ENCODE results near the gene SYNE3.

Gene SYNE3

DNA sequence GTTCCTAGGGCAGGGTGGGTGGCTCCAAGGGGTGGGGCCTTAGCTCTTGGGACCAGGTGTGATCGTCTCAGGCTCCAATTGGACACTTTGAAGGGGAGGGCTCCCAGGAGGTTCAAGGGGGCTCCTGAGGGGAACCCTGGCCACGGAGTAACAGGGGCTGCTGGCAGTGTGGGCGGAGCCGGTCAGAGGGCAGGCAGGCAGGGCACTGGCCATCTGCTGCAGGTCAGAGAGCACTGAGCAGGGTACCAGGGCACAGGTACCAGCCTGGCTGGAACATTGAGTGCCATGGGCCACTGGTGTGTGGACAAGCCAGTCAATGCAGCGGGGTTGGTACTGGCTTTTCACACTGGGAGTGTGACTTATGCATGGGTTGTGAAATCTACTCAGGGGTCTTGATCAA lies 32.2 kb downstream of the SYNE3 start:
- TF ChIP-seq, protein P1, sequence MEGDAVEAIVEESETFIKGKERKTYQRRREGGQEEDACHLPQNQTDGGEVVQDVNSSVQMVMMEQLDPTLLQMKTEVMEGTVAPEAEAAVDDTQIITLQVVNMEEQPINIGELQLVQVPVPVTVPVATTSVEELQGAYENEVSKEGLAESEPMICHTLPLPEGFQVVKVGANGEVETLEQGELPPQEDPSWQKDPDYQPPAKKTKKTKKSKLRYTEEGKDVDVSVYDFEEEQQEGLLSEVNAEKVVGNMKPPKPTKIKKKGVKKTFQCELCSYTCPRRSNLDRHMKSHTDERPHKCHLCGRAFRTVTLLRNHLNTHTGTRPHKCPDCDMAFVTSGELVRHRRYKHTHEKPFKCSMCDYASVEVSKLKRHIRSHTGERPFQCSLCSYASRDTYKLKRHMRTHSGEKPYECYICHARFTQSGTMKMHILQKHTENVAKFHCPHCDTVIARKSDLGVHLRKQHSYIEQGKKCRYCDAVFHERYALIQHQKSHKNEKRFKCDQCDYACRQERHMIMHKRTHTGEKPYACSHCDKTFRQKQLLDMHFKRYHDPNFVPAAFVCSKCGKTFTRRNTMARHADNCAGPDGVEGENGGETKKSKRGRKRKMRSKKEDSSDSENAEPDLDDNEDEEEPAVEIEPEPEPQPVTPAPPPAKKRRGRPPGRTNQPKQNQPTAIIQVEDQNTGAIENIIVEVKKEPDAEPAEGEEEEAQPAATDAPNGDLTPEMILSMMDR (IDR thresholded peaks at IDR 0.05; ENCODE audit: insufficient read depth, low read depth, low read length, missing control alignments) = no peak

DNA sequence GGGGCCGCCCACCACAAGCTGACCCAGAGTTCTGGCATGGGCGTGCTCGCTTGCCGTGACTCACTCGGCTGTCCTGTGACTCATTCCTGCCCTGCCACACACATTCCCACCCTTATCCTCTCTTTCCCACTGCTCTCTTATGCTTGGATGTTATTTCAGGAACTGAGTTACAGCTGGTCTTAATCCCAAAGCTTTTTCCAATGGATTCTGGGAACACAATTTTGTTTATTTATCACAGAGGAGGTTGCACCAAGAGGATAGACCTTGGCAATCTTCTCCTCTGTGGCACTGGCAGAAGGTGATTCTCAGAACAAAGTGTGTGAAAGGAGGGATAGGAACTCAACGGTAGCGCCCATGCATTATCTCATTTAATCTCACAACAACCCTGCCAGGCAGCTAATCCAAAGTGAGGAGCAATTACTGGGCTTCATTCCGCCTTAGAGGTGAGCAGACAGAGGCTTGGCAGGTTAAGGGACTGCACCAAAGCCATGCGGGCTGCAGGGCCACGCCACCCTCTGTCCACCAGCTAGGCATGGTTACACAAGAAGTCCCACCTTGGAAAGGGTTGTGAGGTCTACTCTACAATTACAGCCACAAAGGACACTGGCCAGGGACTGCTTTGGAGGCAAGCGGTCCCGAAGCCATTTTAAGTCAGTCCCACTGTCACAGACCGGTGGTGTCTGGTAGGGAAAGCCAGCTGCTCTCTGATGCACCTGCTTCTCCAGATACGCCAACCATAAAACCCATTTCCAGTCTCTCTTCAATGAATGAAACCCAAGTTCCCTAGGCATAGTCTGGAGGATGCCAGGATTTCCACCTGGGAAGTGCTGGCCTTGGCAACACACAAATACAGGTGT lies 32.9 kb downstream of the SYNE3 start:
- TF ChIP-seq, protein P1 (IDR thresholded peaks at IDR 0.05; ENCODE audit: insufficient read depth, low read depth, low read length, missing control alignments) = no peak
- no peak overlapping the region for H3K4me3 ChIP-seq (ENCODE audit: low read depth, low read length)
- no peak for DNase-seq (ENCODE audit: low read depth)

More for the DNA sequence above, 32.2 kb downstream of the SYNE3 start:
- H3K4me3 ChIP-seq (ENCODE audit: low read depth, low read length) = no peak overlapping the region
- DNase-seq (ENCODE audit: low read depth) = no peak

DNA sequence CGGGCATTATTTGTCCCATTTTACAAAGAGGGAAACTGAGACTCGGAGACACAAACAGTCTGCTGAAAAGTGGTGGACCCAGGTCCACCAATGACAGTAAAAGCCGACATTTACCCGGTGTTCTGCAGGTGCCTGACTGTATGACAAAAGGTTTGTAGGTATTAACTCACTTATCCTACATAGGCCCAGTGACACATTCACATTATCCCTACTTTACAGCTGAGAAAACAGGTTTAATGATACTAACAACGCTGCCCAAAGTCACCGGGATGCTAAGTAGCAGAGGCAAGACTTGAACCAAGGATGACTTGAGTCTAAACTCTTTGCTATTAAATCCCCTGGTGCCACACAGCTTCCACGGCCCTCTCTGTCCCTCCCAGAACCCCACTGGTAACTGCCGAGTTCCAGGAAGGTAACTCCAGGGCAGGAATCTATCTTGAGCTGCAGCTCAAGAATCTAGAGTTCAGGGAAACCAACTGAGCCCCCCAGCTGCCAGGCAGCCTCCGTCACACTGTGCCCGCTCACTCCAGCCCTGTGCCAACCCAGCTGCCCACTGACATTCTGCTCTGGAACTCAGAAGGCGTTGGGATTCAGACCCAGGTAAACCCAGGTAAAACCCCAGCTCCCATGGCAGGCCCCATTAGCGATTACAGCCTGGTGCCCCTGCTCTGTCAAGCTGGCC lies 33.7 kb downstream of the SYNE3 start:
- H3K4me3 ChIP-seq (ENCODE audit: low read depth, low read length) = no peak overlapping the region
- TF ChIP-seq, protein P1 (IDR thresholded peaks at IDR 0.05; ENCODE audit: insufficient read depth, low read depth, low read length, missing control alignments) = no peak
- no peak for DNase-seq (ENCODE audit: low read depth)

DNA sequence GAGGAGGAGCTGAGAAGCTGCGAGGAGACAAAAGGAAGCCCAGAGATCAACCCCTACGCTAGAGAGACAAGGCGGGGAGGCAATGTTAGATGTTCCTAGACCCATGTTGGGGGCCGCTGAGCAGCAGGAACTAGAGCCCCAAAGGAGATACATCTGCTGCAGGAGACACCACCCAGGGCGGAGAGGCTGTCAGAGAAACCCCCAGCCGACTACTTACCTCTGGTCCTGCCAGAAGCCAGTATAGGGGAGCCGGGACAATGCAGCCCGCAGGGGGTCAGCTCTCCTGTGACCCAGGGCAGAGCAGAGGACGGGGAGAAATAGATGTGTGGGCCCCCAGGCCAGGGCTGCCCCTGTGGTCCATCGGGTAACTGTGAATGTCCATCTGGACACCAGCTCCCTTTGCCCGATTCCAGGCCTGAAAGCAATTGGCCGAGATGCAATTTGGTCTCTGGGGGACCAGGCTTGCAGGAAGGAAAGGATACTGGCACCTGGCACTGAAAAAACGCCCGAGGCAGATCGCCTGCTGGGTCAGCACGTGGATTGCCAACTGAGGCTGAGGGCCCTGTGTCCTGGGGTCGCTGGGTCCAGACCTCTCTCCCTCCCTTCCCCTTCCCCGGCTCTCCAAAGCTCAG lies 34.9 kb downstream of the SYNE3 start:
- DNase-seq (ENCODE audit: low read depth) = no peak
- TF ChIP-seq, protein P1 (IDR thresholded peaks at IDR 0.05; ENCODE audit: insufficient read depth, low read depth, low read length, missing control alignments) = no peak
- H3K4me3 ChIP-seq (ENCODE audit: low read depth, low read length) = no peak overlapping the region

DNA sequence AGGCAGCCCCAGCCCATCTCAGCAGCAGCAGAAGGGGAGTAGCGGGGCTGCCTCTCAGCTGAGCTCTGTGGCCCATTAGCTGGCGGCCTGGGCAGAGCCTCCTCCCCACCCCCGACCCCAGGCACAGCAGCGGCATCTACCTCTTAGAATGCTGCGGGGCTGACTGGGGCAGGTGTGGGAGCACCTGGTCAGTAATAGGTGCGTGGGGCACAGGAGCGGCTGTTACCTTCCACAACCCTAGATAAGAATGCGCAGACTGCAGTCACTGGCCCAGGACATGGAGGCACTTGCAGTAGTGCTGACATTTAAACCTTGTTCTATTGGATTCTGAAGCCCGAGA lies 35.6 kb downstream of the SYNE3 start:
- no peak for DNase-seq (ENCODE audit: low read depth)
- H3K4me3 ChIP-seq (ENCODE audit: low read depth, low read length) = no peak overlapping the region
- TF ChIP-seq, protein P1 (IDR thresholded peaks at IDR 0.05; ENCODE audit: insufficient read depth, low read depth, low read length, missing control alignments) = no peak

DNA sequence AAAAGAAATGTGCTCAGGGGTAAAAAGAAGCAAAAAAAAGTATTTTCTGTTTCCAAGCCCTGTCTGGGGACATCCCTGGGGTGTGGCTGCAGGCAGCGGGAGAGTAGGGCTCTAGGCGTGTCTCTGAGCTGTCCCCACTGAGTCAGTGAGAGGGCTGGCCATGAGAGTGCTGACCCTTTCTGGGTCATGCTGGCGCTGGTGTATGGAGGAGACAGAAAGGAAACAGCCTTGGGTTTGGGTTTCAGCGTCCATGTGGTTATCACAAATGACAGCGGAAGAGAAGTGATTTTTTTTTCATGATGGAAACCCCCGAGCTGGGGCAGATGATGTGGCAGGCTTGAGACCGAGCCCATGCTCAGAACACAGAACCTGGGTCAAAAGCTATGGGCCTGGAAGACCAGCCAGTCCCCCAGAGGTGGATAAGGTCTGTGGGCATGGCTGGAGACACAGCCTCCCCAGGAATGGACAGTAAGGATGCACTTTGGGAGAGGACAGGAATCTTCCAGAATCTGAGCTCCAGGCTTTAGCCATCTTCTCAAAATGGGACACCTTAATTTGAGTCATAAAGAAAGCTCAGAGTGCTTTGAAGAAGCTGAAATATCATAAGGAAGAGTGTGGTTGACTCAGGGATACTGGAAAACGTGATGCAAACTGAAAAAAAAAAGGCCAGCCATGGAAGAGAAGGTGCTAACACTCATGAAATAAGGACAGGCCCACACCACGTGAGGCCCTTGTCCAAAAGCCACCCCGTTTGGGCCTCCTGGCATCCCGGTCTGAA lies 36.2 kb downstream of the SYNE3 start:
- TF ChIP-seq, protein P1 (IDR thresholded peaks at IDR 0.05; ENCODE audit: insufficient read depth, low read depth, low read length, missing control alignments) = no peak
- H3K4me3 ChIP-seq (ENCODE audit: low read depth, low read length) = no peak overlapping the region
- peak; percentile 81 for DNase-seq (ENCODE audit: low read depth)
